Peyer's patch (tissue), 4 donors: Measurements from ENCODE around the gene OXLD1.

Experiments used
- CTCF ChIP-seq, 6 experiments: fragments of 450-650 bp in 4 of 6; fragments of 200-600 bp in 2 of 6; sonication (generic) in 1 of 6; IDR thresholded peaks; one replicate each; pipeline ENCODE4 v1.5.1; 2017 to 2019; ENCODE audit warnings: antibody characterized with exemption in 6 of 6, mild to moderate bottlenecking in 3 of 6, moderate library complexity in 1 of 6
- POLR2A ChIP-seq, 2 donors: fragments of 450-650 bp; IDR thresholded peaks; one replicate each; pipeline ENCODE4 v1.5.1; 2017; ENCODE audit warnings: antibody characterized with exemption in 2 of 2, mild to moderate bottlenecking in 2 of 2, moderate library complexity in 2 of 2

- TF ChIP-seq CTCF (IDR thresholded peaks at IDR 0.05) (no peak), POLR2A (IDR thresholded peaks at IDR 0.05) (no peak)
Observed at GRCh38 chr17:81659038-81659437, 7.4 kb downstream of the OXLD1 start.
